Endothelial cell (in vitro differentiated cells): Measurements from ENCODE around the gene NKAIN2. TPM values are rescaled to one million over a fixed set of nuclear protein-coding genes. Genes with fewer than 3 reads are reported as not detected.

Experiments
- DNase-seq: peaks from one replicate; pipeline ENCODE4 v3.0.0; 2021; ENCODE audit warnings: low spot score
- H3K27ac Mint-ChIP-seq: one replicate; pipeline ENCODE4 v1.8.0; 2021; ENCODE audit warnings: mixed read lengths, inconsistent platforms; ENCODE audit not compliant: unreplicated experiment
- H3K27me3 Mint-ChIP-seq: one replicate; pipeline ENCODE4 v1.8.0; 2021; ENCODE audit warnings: mild to moderate bottlenecking, moderate library complexity, mixed read lengths, inconsistent platforms; ENCODE audit not compliant: unreplicated experiment
- H3K36me3 Mint-ChIP-seq: one replicate; pipeline ENCODE4 v1.8.0; 2021; ENCODE audit warnings: mild to moderate bottlenecking, low read depth, mixed read lengths, inconsistent platforms; ENCODE audit not compliant: unreplicated experiment
- H3K4me1 Mint-ChIP-seq: one replicate; pipeline ENCODE4 v1.8.0; 2021; ENCODE audit warnings: mild to moderate bottlenecking, mixed read lengths, inconsistent platforms; ENCODE audit not compliant: unreplicated experiment
- H3K4me3 Mint-ChIP-seq: one replicate; pipeline ENCODE4 v1.8.0; 2021; ENCODE audit warnings: mild to moderate bottlenecking, mixed read lengths, inconsistent platforms; ENCODE audit not compliant: unreplicated experiment
- H3K9me3 Mint-ChIP-seq: one replicate; pipeline ENCODE4 v1.8.0; 2021; ENCODE audit warnings: mixed read lengths, inconsistent platforms; ENCODE audit not compliant: unreplicated experiment
- total RNA-seq: library from RNA; stranded (reverse); fragmentation: NEBNext Ultra II Directional; extraction: Animal tissue kit (Norgen Biotek cat#: 25700); gene quantifications from one replicate; pipeline ENCODE4 v1.2.1, GENCODE V29; 2021; ENCODE audit not compliant: unreplicated experiment
- TF ChIP-seq, protein P1 (sequence below): fragments of 200-600 bp; sonication (generic); IDR thresholded peaks from one replicate; pipeline ENCODE4 v1.5.0; 2021; ENCODE audit warnings: antibody characterized with exemption; ENCODE audit not compliant: unreplicated experiment

The NKAIN2 gene
- total RNA-seq, 1 donor from 2014 or later = 9.5 TPM

- TF ChIP-seq, protein P1, sequence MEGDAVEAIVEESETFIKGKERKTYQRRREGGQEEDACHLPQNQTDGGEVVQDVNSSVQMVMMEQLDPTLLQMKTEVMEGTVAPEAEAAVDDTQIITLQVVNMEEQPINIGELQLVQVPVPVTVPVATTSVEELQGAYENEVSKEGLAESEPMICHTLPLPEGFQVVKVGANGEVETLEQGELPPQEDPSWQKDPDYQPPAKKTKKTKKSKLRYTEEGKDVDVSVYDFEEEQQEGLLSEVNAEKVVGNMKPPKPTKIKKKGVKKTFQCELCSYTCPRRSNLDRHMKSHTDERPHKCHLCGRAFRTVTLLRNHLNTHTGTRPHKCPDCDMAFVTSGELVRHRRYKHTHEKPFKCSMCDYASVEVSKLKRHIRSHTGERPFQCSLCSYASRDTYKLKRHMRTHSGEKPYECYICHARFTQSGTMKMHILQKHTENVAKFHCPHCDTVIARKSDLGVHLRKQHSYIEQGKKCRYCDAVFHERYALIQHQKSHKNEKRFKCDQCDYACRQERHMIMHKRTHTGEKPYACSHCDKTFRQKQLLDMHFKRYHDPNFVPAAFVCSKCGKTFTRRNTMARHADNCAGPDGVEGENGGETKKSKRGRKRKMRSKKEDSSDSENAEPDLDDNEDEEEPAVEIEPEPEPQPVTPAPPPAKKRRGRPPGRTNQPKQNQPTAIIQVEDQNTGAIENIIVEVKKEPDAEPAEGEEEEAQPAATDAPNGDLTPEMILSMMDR = no peak
- DNase-seq = no peak
- Mint-ChIP-seq H3K36me3 (no peaks in the 10 kb centered on the region), H3K4me1 (no peaks in the 10 kb centered on the region), H3K4me3 (no peak overlapping the region), H3K27ac (no peak overlapping the region), H3K9me3 (no peaks in the 10 kb centered on the region), H3K27me3 (no peaks in the 10 kb centered on the region)
These were observed 872.4 kb downstream of the NKAIN2 start for GRCh38 chr6:124676033-124676432.

GRCh38 chr6:124677874-124678273 lies 874.2 kb downstream of the NKAIN2 start:
- no peak overlapping the region for H3K4me3 Mint-ChIP-seq
- no peaks in the 10 kb centered on the region for H3K36me3 Mint-ChIP-seq
- DNase-seq = no peak
- H3K27me3 Mint-ChIP-seq = no peaks in the 10 kb centered on the region
- no peaks in the 10 kb centered on the region for H3K4me1 Mint-ChIP-seq
- TF ChIP-seq, protein P1 = no peak
- no peak overlapping the region for H3K27ac Mint-ChIP-seq
- H3K9me3 Mint-ChIP-seq = no peaks in the 10 kb centered on the region

DNA sequence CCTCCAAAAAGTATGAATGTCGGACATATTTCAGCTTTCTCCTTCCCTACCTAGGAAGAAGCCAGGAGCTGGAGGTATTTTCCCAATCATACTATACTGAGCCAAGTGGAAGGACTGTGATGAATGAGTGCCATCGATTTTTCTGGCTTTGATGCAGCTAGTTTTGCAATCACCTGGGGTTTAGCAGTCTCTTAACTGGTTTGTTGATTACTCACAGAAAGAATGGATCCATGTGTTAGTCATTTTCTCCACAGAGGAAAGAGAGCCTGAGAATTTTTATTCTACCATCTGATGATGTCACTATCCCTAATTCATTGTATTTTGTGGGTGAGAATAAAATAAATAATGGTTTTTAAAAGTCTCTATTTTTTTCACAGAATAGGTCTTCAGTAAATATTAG lies 875.7 kb downstream of the NKAIN2 start:
- TF ChIP-seq, protein P1 = no peak
- DNase-seq = no peak
- H3K36me3 Mint-ChIP-seq = no peaks in the 10 kb centered on the region
- no peaks in the 10 kb centered on the region for H3K9me3 Mint-ChIP-seq
- no peaks in the 10 kb centered on the region for H3K27me3 Mint-ChIP-seq
- no peak overlapping the region for H3K27ac Mint-ChIP-seq
- H3K4me3 Mint-ChIP-seq = no peak overlapping the region
- no peaks in the 10 kb centered on the region for H3K4me1 Mint-ChIP-seq

DNA sequence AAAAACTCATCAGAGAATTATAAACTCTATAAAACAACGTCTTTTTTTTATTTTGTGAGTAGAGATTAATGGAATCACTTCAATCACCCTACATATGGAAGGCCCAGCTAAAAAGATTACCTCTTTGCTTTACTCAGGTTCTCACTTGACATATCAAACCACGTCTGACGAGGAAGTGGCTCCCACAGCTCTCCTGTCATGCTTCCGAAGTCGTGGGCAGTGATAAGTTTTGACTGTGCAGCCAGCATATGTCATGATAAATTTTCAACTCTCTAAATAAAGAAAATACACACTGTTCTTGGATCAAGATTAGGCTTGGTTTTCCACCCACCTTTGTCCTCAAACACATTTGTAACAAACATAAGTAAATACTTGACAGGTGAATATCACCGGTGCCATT lies 879.1 kb downstream of the NKAIN2 start:
- Mint-ChIP-seq H3K27ac (no peak overlapping the region), H3K4me1 (no peaks in the 10 kb centered on the region), H3K4me3 (no peak overlapping the region), H3K9me3 (no peaks in the 10 kb centered on the region), H3K27me3 (no peaks in the 10 kb centered on the region), H3K36me3 (no peaks in the 10 kb centered on the region)
- DNase-seq = no peak
- TF ChIP-seq, protein P1 = no peak

- TF ChIP-seq, protein P1 = no peak
- H3K27me3 Mint-ChIP-seq = no peaks in the 10 kb centered on the region
- DNase-seq = no peak
- no peak overlapping the region for H3K27ac Mint-ChIP-seq
- H3K36me3 Mint-ChIP-seq = no peaks in the 10 kb centered on the region
- H3K9me3 Mint-ChIP-seq = no peaks in the 10 kb centered on the region
- H3K4me1 Mint-ChIP-seq = no peaks in the 10 kb centered on the region
- H3K4me3 Mint-ChIP-seq = no peak overlapping the region
These were observed 879.8 kb downstream of the NKAIN2 start for GRCh38 chr6:124683507-124683906.
